Brain microvascular endothelial cell (primary cell): ENCODE measurements around the gene DNAJC15.

Experiments
- DNase-seq: peaks from one replicate; pipeline ENCODE4 v3.0.0-alpha.2; 2020
- H3K27ac ChIP-seq: fragments of 250-450 bp; sonication (Bioruptor Pico); 2 replicates; pipeline ENCODE4 v1.5.1; 2020; ENCODE audit warnings: mild to moderate bottlenecking, moderate library complexity
- H3K27me3 ChIP-seq: fragments of 250-450 bp; sonication (Bioruptor Pico); replicated peaks from 2 replicates; pipeline ENCODE4 v1.5.1; 2020; ENCODE audit warnings: mild to moderate bottlenecking
- H3K36me3 ChIP-seq: fragments of 250-450 bp; sonication (Bioruptor Pico); replicated peaks from 2 replicates; pipeline ENCODE4 v1.5.1; 2020; ENCODE audit warnings: mild to moderate bottlenecking
- H3K4me3 ChIP-seq: 2 replicates; pipeline ENCODE4 v1.5.1; 2011; ENCODE audit warnings: low read depth, mild to moderate bottlenecking, control low read depth, low read length, moderate library complexity
- CTCF ChIP-seq: IDR thresholded peaks from 2 replicates; pipeline ENCODE4 v1.5.1; 2011; ENCODE audit warnings: low read depth, mild to moderate bottlenecking, moderate library complexity, low read length, control low read depth, inconsistent platforms; ENCODE audit errors: missing control alignments
- in situ Hi-C: cut with HindIII; loops from 2 replicates; pipeline ENCODE4 v1.10.0; 2017; ENCODE audit warnings: low sequenced_read_pairs, low pct_ligation_motif_present

The DNAJC15 gene

GRCh38 chr13:43135516-43135915 lies 112.1 kb downstream of the DNAJC15 start:
- Histone ChIP-seq H3K36me3 (no peaks in the 10 kb centered on the region), H3K4me3 (no peak overlapping the region), H3K27me3 (no peaks in the 10 kb centered on the region), H3K27ac (no peak overlapping the region)
- no peak for DNase-seq
- no peak for TF ChIP-seq CTCF
- in situ Hi-C loops = no loop called here

- Histone ChIP-seq H3K27me3 (no peaks in the 10 kb centered on the region), H3K36me3 (no peaks in the 10 kb centered on the region), H3K4me3 (no peak overlapping the region), H3K27ac (no peak overlapping the region)
- in situ Hi-C loops = no loop called here
- DNase-seq = no peak
- no peak for TF ChIP-seq CTCF
These were observed 113.7 kb downstream of the DNAJC15 start for GRCh38 chr13:43136920-43137575.

- Histone ChIP-seq H3K36me3 (no peaks in the 10 kb centered on the region), H3K4me3 (no peak overlapping the region), H3K27ac (no peak overlapping the region), H3K27me3 (no peaks in the 10 kb centered on the region)
- in situ Hi-C loops = no loop called here
- DNase-seq = no peak
- no peak for TF ChIP-seq CTCF
These were observed 115.8 kb downstream of the DNAJC15 start for GRCh38 chr13:43139211-43139610.

GRCh38 chr13:43139921-43140320 lies 116.5 kb downstream of the DNAJC15 start:
- Histone ChIP-seq H3K36me3 (no peaks in the 10 kb centered on the region), H3K27ac (no peak overlapping the region), H3K27me3 (no peaks in the 10 kb centered on the region), H3K4me3 (no peak overlapping the region)
- in situ Hi-C loops = no loop called here
- TF ChIP-seq CTCF = no peak
- no peak for DNase-seq

GRCh38 chr13:43140985-43141384 lies 117.6 kb downstream of the DNAJC15 start:
- H3K27ac ChIP-seq = no peak overlapping the region
- no peak for TF ChIP-seq CTCF
- H3K4me3 ChIP-seq = no peak overlapping the region
- no peak for DNase-seq
- no peaks in the 10 kb centered on the region for H3K27me3 ChIP-seq
- in situ Hi-C loops = no loop called here
- no peaks in the 10 kb centered on the region for H3K36me3 ChIP-seq

- Histone ChIP-seq H3K36me3 (no peaks in the 10 kb centered on the region), H3K4me3 (no peak overlapping the region), H3K27ac (no peak overlapping the region), H3K27me3 (no peaks in the 10 kb centered on the region)
- no peak for TF ChIP-seq CTCF
- no peak for DNase-seq
- in situ Hi-C loops = no loop called here
These were observed 118.3 kb downstream of the DNAJC15 start for GRCh38 chr13:43141685-43142084.
